Right atrium auricular region (tissue), 2 donors: ENCODE measurements around the gene HSPA6. TPM values are rescaled to one million over a fixed set of nuclear protein-coding genes. Genes with fewer than 3 reads are reported as not detected.
"Not testable (repeated sequence)": the region's sequence is repeated elsewhere in the genome, so short reads cannot be mapped to it uniquely, and the experiment has no call there.

Experiments used
- DNase-seq: peaks from one replicate; pipeline ENCODE4 v3.0.0-alpha.2; 2019; ENCODE audit warnings: low spot score
- H3K27ac ChIP-seq, 2 donors: fragments of 200-600 bp; sonication (generic); 1 replicate in 1 of 2; 2 replicates in 1 of 2; pipeline ENCODE4 v1.5.1; 2016 to 2019
- H3K27me3 ChIP-seq, 2 donors: fragments of 200-600 bp; sonication (generic); one replicate each; pipeline versions ENCODE4 v1.5.1 to v1.6.0; 2017 to 2019
- H3K36me3 ChIP-seq: fragments of 200-600 bp; sonication (generic); one replicate; pipeline ENCODE4 v1.5.1; 2016
- H3K4me1 ChIP-seq, 2 donors: fragments of 200-600 bp; sonication (generic); one replicate each; pipeline versions ENCODE4 v1.5.1 to v1.6.0; 2017 to 2019
- H3K4me3 ChIP-seq, 2 donors: fragments of 200-600 bp; sonication (generic); 1 replicate in 1 of 2; 2 replicates in 1 of 2; pipeline ENCODE4 v1.5.1; 2017 to 2019; ENCODE audit warnings: mild to moderate bottlenecking in 1 of 2, moderate library complexity in 1 of 2
- H3K9me3 ChIP-seq, 2 donors: fragments of 200-600 bp; sonication (generic); one replicate each; pipeline ENCODE4 v1.5.1; 2019
- CTCF ChIP-seq, 2 donors: fragments of 200-600 bp; sonication (generic); IDR thresholded peaks; one replicate each; pipeline ENCODE4 v1.5.1; 2019; ENCODE audit warnings: antibody characterized with exemption in 2 of 2
- total RNA-seq, 2 donors: library from RNA; depleted of rRNA; stranded (reverse); fragments of >200 nt; gene quantifications; one replicate each; pipeline ENCODE4 v1.1.0, GENCODE V29; 2016

Gene HSPA6
- total RNA-seq = 1 to 10 TPM in 1 of 2 donors, under 1 TPM in 1; 0.48 to 1.3 TPM

GRCh38 chr1:161523817-161524741 lies at the start of gene HSPA6:
HSPA6 (plus strand) TSS chr1:161524540; CDS start chr1:161524659, 119 bp downstream.
- peak within 1 kb of the TSS; percentile 72 to 81 for H3K4me3 ChIP-seq
- H3K9me3 ChIP-seq, H3K36me3 ChIP-seq, H3K4me1 ChIP-seq, H3K27me3 ChIP-seq: not testable (repeated sequence)
- H3K27ac ChIP-seq = peak within 1 kb of the TSS; percentile 82 to 83
- peak; percentile 79 for DNase-seq

- not testable (repeated sequence) for DNase-seq, H3K27me3 ChIP-seq, H3K36me3 ChIP-seq, H3K4me1 ChIP-seq, H3K4me3 ChIP-seq, H3K27ac ChIP-seq
- peaks cover 0 to 15% of the 10 kb centered on the region in 2 donors for H3K9me3 ChIP-seq
Observed at GRCh38 chr1:161477711-161478110, 46.6 kb upstream of the HSPA6 start.

- DNase-seq = no peak
- H3K4me1 ChIP-seq = no peaks in the 10 kb centered on the region
- no peak for TF ChIP-seq CTCF (IDR thresholded peaks at IDR 0.05)
- H3K9me3 ChIP-seq = peaks cover 0 to 2% of the 10 kb centered on the region in 2 donors
- no peak overlapping the region for H3K4me3 ChIP-seq
- H3K36me3 ChIP-seq = no peaks in the 10 kb centered on the region
- H3K27ac ChIP-seq = no peak overlapping the region
- H3K27me3 ChIP-seq = no peaks in the 10 kb centered on the region
Observed at GRCh38 chr1:161478985-161479384, 45.4 kb upstream of the HSPA6 start.

- no peaks in the 10 kb centered on the region for H3K4me1 ChIP-seq
- TF ChIP-seq CTCF (IDR thresholded peaks at IDR 0.05) = no peak
- no peaks in the 10 kb centered on the region for H3K27me3 ChIP-seq
- DNase-seq = no peak
- no peaks in the 10 kb centered on the region for H3K36me3 ChIP-seq
- no peak overlapping the region for H3K4me3 ChIP-seq
- H3K9me3 ChIP-seq = no peaks in the 10 kb centered on the region
- H3K27ac ChIP-seq = no peak overlapping the region
Observed at GRCh38 chr1:161480381-161481035, 43.8 kb upstream of the HSPA6 start.

- Histone ChIP-seq H3K36me3 (no peaks in the 10 kb centered on the region), H3K27ac (no peak overlapping the region), H3K4me1 (no peaks in the 10 kb centered on the region), H3K27me3 (no peaks in the 10 kb centered on the region), H3K4me3 (no peak overlapping the region), H3K9me3 (no peaks in the 10 kb centered on the region)
- no peak for DNase-seq
- no peak for TF ChIP-seq CTCF (IDR thresholded peaks at IDR 0.05)
Observed at GRCh38 chr1:161481624-161482392, 42.5 kb upstream of the HSPA6 start.

GRCh38 chr1:161482610-161483009 lies 41.7 kb upstream of the HSPA6 start:
- no peaks in the 10 kb centered on the region for H3K36me3 ChIP-seq
- H3K27ac ChIP-seq = no peak overlapping the region
- H3K9me3 ChIP-seq = no peaks in the 10 kb centered on the region
- no peak for TF ChIP-seq CTCF (IDR thresholded peaks at IDR 0.05)
- H3K4me3 ChIP-seq = no peak overlapping the region
- no peak for DNase-seq
- H3K4me1 ChIP-seq = peaks cover 0 to 5% of the 10 kb centered on the region in 2 donors
- no peaks in the 10 kb centered on the region for H3K27me3 ChIP-seq
